Activated CD4-positive, alpha-beta T cell treated with anti-CD3 and anti-CD28 coated beads for 24 hours (primary cell): ENCODE results near the gene YEATS2.
"Not testable (repeated sequence)": the region's sequence is repeated elsewhere in the genome, so short reads cannot be mapped to it uniquely, and the experiment has no call there.

Experiments
- DNase-seq, 2 donors: peaks; one replicate each; pipeline ENCODE4 v3.0.0-alpha.2; 2020; ENCODE audit warnings: low read depth in 2 of 2

Gene YEATS2

DNA sequence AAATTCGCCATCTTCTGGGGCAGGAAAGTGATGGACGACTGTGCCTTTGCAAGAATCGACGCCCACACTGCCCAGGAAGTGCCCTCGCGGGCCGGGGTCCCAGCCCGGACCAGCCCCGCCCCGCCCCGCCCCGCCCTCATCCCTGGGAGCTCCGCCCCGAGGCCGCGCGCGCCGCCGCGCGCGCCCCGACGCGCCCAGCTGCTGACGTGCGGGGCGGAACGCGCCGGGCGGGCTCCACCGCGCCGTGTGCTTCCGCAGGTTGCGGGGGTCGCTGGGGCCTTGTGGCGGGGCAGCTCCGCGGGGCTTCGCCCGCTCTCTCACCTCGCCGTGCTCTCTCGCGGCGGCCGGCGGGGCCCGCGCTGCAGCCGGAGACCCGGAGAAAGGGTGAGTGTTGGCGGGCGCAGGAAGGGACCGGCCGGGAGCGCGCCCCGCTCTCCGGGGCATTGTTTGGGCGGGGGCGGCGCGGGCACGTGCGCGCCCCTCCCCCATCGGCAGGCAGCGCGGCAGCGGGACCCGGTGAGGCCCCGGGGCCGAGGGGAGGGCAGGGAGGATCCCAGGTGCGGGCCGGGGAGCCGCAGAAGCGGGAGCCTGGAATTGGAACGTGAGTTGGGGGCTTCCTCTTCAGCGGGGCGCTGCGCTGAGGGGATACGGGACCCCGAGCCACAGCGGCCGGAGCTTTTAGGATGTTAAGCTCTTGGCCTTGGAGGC is at the start of gene YEATS2:
TSS of gene YEATS2 (plus strand) at position 188 of the 708 bp plus-strand sequence. CDS start 17,366 bp downstream, outside the sequence.
- DNase-seq: peak; percentile 65 to 68

GRCh38 chr3:183650554-183650953 is 47.0 kb upstream of the YEATS2 start:
- no peak for DNase-seq

- DNase-seq: no peak
These were observed 44.2 kb upstream of the YEATS2 start for GRCh38 chr3:183653209-183654064.

GRCh38 chr3:183654727-183655126 is 42.9 kb upstream of the YEATS2 start:
- DNase-seq: no peak

- no peak for DNase-seq
These were observed 35.5 kb upstream of the YEATS2 start for GRCh38 chr3:183662099-183662498.

DNA sequence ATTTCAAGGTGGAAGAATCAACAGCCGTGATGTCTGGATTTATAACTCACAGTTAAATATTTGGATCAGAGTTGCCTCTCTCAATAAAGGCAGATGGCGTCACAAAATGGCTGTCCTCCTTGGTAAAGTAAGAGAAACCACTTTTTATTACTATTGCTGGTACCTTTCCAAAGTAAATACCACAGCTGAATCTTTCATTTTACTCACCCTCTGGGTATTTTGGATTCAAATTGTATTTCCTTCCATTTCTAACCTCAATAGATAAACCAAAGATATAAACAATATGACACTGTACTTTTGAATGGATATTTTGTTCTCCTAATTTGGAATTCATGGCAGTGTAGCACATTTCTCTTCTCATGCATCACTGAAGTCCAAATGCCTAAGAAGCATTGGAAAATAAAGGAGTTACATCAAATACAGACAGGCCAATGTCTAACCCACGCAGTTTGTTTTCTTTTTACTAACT is 32.6 kb upstream of the YEATS2 start:
- no peak for DNase-seq

DNA sequence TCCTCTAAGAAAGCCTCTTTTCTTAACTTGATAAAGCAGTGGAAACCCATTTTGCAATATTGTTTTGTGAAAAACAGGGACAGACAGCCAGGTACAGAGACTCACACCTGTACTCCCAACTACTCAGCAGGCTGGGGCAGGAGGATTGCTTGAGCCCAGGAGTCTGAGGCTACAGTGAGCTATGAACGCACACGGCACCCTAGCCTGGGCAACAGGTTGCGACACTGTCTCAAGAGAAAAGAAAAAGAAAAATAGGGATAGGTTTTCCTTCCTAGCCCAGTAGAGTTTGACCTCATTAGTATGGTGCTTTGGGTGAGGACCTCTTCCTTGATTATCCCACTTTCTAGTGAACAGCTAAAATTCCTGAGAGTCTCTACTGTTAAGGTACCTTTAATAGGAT is 17.5 kb upstream of the YEATS2 start:
- DNase-seq: no peak

DNA sequence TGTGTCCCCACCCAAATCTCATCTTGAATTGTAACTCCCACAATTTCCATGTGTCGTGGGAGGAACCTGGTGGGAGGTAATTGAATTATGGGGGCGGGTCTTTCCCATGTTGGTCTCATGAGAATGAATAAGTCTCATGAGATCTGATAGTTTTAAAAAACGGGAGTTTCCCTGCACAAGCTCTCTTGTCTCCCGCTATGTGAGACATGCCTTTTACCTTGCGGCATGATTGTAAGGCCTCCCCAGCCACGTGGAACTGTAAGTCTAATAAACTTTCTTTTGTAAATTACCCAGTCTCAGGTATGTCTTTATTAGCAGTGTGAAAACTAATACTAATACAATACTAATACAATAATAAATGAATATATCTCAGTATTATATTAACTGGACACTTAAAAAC is 9.9 kb upstream of the YEATS2 start:
- no peak for DNase-seq

DNA sequence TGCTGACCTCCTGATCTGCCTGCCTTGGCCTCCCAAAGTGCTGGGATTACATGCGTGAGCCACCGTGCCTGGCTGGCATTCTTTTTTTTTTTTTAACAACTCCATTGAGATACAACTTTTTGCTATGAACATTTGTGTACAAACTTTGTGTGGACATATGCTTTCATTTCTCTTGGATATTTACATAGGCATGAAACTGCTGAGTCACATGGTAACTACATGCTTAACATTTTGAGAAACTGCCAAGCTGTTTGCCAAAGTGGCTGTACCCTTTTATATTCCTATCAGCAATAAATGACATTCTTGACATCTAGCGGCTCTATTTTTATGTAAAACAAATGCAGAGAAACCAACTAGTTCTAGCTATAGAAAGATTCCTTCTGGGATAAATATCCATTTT is 8.7 kb upstream of the YEATS2 start:
- no peak for DNase-seq

GRCh38 chr3:183689621-183690020 is 8.0 kb upstream of the YEATS2 start:
- not testable (repeated sequence) for DNase-seq

DNA sequence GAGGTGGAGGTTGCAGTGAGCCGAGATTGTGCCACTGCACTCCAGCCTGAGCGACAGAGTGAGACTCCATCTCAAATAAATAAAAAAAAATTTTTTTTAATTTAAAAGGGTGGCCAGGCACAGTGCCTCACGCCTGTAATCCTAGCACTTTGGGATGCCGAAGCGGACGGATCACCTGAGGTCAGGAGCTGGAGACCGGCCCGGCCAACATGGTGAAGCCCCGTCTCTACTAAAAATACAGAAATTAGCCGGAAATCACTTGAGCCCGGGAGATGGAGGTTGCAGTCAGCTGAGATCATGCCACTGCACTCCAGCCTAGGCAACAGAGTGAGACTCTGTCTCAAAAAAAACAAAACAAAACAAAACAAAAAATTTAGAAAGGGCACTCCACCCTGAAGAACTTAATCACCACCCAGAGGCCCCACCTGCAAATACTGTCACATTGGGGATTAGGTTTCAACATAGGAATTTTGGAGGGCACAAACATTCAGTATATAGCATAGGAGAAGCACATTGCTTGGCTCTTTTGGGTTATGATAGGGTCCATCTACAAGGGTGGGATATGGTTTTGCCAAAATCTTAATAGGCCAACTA is 7.1 kb upstream of the YEATS2 start:
- no peak for DNase-seq

GRCh38 chr3:183692436-183692835 is 5.2 kb upstream of the YEATS2 start:
- no peak for DNase-seq

GRCh38 chr3:183695569-183696364 is 1.8 kb upstream of the YEATS2 start:
- DNase-seq: no peak

- no peak for DNase-seq
These were observed 431 bp upstream of the YEATS2 start for GRCh38 chr3:183697123-183697609.

DNA sequence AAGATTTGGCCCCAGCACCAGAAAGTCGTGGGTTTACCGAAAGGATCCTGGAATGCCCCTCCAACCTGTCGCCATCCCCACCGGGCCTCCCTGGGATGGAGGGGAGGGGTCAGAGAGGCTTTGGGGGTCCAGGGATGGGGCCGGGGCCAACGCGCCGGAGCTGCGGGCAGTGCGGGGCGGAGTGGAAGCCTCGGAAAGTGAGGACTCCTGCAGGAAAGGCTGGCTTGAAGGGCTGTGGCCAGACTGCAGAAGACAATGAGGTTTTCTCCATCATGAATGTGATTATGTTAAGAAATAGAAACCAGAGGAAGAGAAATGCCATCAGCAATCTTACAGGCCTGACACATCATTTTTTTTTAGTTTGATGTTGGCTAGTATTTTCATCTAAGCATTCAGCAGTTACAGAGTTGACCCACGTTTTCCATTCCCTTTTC is 738 bp downstream of the YEATS2 start:
- DNase-seq: peak in 1 of 2 donors; percentile 5

GRCh38 chr3:183698756-183699155 is 1.2 kb downstream of the YEATS2 start:
- DNase-seq: no peak

DNA sequence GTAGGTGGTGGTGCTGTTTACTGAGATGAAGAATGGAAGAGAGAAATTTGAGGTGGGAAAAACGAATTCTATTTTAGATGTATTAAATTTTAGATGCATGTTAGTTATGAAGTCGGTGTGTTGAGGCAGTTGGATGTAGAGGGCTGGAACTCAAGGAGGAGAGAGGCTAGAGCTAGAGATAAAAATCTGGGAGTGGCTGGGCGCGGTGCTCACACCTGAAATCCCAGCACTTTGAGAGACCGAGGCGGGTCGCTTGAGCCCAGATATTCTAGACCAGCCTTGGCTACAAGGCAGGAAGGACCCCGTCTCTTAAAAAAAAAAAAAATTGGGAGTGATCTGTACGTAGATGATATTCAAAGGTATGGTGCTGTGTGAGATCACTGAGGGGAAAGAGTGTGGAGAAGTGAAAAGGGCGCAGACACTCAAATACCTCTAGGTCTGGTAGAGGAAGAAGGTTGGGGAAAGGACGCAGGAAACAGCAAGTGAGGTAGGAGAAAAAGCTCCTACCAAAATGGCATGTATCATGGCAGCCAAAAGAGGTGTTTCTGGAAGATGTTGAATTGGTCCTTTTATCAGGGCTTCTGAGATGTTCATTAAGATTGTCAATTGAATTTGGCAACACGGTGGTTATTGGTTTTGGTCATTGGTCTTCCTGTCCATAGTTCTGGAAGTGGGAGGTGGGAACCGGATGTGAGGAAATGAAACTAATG is 1.8 kb downstream of the YEATS2 start:
- DNase-seq: no peak

- DNase-seq: no peak
These were observed 4.1 kb downstream of the YEATS2 start for GRCh38 chr3:183701744-183702143.

DNA sequence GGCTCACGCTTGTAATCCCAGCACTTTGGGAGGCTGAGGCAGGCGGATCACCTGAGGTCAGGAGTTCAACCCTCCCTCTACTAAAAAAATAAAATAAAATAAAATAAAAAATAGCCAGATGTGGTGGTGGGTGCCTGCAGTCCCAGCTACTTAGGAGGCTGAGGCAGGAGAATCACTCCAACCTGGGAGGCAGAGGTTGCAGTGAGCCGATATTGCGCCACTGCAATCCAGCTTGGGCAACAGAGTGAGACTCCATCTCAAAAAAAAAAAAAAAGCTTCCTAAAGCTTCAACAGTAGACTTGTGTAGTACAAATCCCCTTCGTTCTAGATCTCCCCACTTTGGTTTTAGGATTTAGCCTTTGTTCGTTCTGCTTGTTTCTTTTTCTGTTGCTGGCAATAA is 6.3 kb downstream of the YEATS2 start:
- DNase-seq: not testable (repeated sequence)

GRCh38 chr3:183710231-183710630 is 12.6 kb downstream of the YEATS2 start:
- no peak for DNase-seq

GRCh38 chr3:183711516-183711915 is 13.9 kb downstream of the YEATS2 start:
- DNase-seq: no peak
